ENCODE measurements around the gene ADAM15.

The ADAM15 gene

GRCh38 chr1:155086856-155087535, 35.9 kb downstream of the ADAM15 start:
- FAIRE-seq = no peak

DNA sequence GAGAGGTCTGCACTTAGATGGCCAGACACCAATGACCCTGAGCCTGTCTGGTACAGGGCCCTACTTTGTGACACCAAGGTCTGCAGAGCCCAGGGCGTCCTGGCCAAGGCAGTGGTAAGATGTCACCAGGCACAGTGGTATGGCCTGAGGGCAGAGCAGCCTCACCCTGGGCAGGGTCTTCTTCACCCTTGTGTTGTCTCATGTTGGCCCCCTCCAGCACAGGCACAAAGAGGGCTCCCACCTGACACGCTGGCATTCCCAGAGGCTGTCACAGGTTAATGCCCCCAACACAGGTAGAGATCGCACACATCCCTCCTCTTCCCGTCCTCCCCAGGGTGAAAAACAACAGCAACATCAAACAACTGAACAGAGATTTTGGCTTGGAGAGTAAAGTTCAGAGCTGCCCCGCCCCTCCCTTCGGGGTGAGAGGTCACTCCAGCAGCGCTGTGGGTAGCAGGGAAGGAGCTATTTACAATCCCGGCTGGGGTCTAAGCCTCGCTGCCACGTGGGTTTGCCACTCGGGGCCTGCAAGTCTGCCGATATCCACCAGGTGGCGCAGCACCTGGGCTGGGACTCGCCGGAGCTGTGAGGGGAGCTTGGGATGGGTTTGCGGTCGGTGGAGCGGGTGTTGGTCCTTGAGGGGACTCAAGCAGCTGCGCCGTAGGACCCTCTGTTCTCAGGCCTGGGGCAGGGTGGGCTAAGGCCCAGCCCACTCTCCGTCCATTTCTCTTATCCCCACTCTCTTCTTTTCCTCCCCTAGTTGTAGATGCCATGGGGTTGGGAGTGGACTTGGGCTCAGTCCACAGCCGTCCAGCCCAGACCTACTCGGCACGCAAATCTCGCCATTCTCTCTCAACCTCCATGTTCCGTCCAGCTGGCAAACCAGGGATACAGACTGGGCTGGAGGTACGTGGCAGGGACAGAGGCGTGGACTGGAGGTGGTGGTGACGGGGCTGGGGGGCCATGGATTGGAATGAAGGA, 40.2 kb downstream of the ADAM15 start:
- FAIRE-seq = no peak

GRCh38 chr1:155092131-155092530, 41.0 kb downstream of the ADAM15 start:
- FAIRE-seq = no peak

DNA sequence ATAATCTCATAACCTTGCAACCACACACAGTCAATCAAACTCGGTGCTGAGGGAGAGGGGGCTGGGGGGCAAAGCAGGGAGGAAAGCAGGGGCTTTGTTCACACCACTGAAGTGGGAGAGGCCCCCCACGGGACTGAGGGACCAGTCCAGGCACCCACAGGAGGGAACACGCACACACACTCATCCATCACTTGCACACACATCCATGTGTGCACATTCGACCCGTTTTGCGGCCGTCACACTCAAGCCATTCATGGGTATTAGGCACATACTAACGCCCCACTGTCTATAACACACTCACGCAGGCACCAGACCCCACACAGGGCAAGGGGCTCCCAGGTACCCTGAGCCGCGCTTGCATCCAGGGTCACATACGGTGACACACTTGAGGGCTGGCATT, 41.5 kb downstream of the ADAM15 start:
- no peak for FAIRE-seq

GRCh38 chr1:155093911-155094621, 43.0 kb downstream of the ADAM15 start:
- no peak for FAIRE-seq

- FAIRE-seq = no peak
These were observed 43.5 kb downstream of the ADAM15 start for GRCh38 chr1:155094622-155094948.

- FAIRE-seq = no peak
These were observed 48.2 kb downstream of the ADAM15 start for GRCh38 chr1:155099331-155099730.

DNA sequence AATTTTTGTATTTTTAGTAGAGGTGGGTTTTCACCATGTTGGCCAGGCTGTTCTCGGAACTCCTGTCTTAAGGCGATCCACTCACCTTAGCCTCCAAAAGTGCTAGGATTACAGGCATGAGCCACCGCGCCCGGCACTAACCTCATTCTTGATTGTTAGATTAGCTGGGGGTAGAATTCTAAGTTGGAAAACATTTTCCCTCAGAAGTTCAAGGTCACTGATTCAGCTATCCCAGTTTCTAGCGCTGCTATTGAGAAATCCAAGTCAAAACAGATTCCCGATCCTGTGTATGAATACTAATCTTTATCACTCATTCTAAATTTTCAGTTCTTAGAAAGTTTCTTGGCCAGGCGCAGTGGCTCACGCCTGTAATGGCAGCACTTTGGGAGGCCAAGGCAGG, 52.2 kb downstream of the ADAM15 start:
- no peak for FAIRE-seq

- FAIRE-seq = no peak
These were observed 53.8 kb downstream of the ADAM15 start for GRCh38 chr1:155104605-155105534.

DNA sequence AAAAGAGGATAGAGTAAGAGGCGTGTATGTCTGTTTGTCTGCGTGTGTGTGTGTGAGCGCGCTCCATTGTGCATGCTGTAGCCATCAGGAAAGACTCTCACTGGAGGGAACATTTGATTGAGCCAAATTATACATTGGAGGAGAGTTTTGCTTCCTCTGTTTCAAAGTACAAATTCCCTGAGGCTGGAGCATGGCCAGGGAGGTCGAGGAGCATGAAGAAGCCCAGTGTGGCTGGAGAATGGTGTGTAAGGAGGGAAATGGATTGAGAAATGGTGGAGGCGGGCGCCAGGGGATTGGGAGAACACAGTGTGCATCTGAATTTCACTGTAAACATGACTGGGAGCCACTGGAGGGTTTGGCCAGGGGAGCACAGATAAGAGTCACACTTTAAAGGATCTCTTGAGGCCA, 54.5 kb downstream of the ADAM15 start:
- FAIRE-seq = no peak

- FAIRE-seq = no peak
These were observed 55.7 kb downstream of the ADAM15 start for GRCh38 chr1:155106862-155107261.

- no peak for FAIRE-seq
These were observed 56.5 kb downstream of the ADAM15 start for GRCh38 chr1:155107309-155108264.

DNA sequence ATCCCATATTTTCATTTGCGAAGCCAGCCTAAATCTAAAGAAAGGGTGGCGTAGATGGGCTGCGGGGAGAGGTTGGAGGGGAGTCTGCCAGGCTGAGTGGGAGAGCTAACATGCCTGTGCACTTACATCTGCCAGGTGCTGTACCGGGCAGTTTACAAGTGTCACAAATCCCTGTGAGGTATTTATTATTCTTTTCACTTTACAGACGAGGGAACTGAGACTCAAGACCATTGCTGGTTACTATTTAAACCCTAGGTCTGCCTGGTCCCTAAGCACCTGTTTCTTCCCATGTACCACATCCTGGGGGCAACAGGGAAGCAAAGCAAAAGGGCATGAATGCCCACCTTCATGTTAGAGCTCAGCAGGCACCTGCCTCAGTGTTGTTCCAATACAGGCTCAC, 57.2 kb downstream of the ADAM15 start:
- no peak for FAIRE-seq

- FAIRE-seq = no peak
These were observed 59.3 kb downstream of the ADAM15 start for GRCh38 chr1:155110381-155110780.

- no peak for FAIRE-seq
These were observed 59.7 kb downstream of the ADAM15 start for GRCh38 chr1:155110826-155111225.
